Epidermal melanocyte (primary cell): ENCODE results near the gene ASB15.
"Not testable (repeated sequence)": the region's sequence is repeated elsewhere in the genome, so short reads cannot be mapped to it uniquely, and the experiment has no call there.

Source experiments
- DNase-seq: peaks from one replicate; pipeline ENCODE4 v3.0.0; 2011; ENCODE audit warnings: low spot score; ENCODE audit not compliant: insufficient read length

The ASB15 gene

DNA sequence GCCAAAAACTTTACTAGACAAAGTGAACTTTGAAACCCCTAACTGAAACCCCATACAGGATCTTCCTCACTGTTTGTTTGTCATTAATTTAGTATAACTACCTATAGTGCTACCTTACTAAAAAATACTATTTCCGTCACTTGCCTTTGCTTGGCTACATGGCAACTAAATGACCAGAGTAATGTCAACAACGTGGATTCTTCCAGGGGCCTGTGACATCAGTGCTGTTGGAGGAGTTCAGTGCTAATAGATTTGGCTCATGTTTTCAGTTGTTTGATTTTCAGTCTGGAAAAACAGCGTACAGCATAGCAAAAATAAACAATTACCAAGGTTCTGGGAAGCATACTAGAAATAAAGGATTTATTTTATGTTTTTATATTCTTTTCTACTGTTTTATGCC, 3.0 kb upstream of the ASB15 start:
- DNase-seq: no peak

DNA sequence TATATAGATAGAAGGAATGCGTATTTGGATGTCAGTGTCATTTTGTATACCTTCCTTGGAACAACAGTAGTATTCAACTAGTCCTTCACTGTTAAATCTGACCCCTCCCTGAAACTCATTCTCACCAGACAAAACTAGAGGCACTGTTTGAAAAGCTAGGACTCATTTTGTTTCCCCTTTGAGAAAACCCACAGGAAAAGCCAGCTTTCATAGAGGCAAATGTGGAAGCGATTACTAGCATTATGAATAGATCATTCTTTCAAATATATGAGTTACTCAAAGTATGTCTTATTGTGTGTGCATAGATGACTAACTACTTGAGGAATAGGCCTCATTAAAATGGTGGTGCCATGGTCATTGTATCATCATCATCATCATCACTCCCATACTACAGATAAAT, 1.9 kb upstream of the ASB15 start:
- DNase-seq: no peak

DNA sequence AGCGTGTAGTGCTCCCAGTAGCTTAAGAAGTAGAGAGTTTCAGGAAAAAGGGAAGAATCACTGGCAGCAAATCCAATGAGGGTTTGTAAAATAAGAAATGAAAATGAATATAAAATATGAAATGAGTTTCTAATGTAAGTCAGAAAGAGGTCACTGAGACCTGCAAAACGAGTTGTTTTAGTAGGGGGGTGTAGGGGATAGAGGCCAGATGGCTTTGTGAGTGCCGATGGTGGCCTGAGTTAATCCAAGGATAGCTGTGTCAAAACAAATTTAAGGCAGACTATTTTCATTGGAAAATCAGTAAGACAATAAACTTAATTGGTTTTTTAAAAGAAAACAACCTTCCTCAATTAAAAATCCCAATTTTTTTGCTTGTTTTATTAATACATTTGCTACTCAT, 745 bp upstream of the ASB15 start:
- DNase-seq: no peak

DNA sequence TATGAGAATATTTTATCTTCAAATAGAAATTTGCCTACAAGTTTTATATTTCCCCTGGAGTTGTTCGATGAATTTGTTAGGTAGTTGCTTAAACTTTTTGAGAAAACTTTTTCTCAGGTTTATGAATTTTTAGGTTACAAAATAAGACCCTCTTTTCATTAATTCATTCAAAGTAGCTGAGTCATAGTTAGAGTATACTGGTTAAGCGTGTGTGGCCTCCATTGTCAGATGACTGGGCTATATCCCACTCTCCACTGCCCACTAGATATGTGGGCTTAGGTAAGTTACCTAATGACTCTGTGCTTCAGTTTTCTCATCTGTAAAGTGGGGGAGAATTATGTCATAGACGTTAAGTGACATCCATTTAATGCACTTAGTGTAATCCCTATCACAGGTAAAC, 1.0 kb downstream of the ASB15 start:
- no peak for DNase-seq

DNA sequence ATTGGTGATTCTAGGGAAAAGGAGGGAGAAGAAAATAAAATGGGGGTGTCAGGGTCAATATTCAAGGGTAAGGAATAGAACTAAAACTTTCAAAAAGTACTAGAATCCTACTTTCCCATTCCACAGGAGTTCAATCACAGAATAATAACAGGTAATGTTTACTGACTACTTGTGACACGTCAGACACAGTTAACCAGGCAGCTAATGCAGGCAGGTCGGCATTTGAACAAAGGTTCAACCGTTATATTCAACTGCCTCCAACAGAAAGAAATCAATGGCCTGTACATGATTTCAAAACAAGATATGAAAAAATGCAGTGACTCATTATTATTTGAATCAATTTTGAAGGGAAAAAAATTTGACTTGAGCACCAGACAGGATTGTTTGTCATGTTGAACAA, 3.1 kb downstream of the ASB15 start:
- DNase-seq: no peak

DNA sequence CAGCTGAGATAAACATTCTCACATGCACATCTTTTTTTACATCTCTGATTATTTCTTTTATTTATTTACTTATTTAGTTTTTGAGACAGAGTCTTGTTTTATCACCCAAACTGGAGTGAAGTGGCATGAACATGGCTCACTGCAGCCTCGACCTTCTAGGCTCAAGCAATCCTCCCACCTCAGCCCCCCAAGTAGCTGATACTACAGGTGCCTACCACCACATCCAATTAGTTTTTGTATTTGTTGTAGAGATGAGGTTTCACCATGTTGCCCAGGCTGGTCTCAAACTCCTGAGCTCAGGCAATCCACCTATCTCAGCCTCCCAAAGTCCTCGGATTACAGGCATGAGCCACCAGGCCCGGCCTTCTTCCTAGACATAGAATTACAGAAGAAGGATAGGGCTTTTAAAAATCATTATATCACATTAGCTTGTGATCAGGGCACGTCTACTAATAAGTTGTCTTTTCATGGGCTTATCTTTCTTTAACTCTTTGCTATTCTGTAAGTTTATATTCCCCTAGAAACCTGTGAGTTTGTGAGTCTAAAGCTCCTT, 5.9 kb downstream of the ASB15 start:
- no peak for DNase-seq

DNA sequence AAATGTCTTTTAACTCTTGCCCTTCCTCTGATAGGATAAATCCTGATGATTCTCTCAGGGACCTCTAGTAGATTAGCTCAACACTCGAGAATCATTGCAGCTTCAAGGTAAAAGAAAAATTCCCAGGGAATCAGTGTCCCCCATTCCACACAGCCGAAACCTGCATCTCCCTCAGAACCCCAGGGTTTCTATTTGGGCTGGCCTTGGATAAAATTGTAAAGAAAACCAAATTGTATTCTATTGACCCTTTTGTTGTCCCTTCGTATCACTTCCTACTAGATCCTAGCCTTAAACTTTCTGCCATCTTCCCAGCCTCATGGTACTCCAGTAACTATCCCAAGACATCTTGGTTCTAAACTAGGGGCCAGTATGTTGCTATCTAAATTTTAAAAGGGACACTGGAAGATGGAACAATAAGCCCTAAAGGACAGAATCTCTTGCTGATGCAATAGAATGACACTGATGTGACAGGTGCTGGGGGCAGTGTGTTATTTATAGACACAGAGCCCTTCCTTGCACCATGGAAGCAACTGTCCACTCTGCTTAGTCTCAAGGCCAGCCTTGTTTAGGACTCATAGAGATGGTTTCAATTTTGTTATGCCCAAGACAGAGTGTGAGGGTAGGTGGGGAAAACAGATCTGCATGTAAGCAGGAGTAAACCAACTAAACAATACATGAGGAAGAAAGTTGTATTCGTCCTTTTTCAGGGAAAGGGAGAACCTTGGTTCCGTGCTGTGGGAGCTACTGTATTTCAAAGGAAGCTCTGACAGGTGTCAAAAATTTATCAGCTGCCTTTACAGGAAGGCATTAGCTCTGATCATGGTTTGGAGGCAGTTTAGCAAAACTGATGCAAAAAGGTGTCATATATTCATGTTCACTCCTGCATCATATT, 7.6 kb downstream of the ASB15 start:
- DNase-seq: no peak

DNA sequence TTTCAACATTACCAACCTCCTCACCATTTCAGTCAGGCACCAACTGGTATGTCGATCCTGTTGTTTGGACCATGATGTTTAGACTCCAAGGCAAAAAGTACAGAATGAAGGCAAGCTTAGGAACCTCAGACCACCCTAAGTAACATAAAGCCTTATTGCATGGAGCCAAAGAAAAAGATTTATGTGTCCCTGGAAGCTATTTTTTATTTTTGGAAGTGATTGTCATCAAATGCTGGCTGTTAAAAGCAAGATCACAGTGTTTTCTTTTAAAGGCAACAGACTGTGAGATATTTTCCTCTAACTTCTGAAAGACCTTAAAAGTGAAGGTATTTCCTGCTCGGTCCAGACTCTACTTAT, 8.2 kb downstream of the ASB15 start:
- DNase-seq: no peak

DNA sequence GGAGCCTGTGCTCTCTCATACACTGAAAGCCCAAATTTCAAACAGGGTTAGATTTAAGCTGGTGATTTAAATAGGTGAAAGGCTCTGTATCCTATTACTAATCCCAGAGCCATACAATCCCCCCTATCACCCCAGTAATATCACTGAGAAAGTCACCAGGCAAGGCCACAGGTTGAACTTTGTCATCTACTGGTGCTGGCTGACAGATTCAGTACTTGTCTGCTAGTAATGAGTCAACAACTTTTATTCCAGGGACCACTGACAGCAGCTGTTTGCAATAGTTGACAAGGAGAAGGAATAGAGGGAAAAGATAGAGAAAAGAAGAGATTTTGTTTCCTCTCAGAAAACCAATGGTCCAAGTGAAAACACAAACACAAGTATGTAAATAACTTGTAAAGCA, 10.4 kb downstream of the ASB15 start:
- no peak for DNase-seq

DNA sequence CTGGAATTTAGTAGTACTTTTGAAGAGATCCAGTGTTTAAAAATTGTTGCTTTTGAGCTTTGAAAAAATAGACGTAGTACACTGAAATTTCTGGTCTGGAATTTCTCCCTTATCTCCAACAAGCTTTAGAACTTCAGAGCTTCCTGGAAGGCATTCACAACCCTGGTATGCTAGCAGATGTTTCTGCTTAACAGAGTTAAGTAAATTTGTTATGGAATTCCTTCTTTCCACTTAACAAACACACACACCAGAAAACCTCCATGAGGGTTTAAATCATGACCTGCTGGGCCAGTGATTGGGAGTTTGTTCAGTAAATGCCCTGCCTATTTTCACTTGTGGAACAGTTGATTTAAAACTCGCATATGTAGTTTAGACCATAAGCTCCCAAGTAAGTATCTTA, 13.7 kb downstream of the ASB15 start:
- peak; percentile 29 for DNase-seq

DNA sequence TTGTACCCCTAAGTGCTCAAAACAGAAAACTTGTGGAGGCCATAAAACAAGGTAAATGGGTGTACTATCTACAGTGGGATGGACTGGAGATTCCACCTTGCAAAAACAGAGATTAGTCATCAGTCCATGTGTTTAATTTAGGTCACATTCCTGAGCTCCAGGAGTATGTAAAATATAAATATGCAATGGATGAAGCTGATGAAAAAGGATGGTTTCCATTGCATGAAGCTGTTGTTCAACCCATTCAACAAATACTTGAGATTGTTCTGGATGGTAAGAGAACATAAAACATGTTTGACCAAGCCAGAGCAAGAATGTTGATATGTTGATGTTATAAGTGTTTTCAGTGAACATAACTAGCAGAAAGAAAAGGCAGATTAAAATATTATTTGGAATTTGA, 14.6 kb downstream of the ASB15 start:
- DNase-seq: no peak

DNA sequence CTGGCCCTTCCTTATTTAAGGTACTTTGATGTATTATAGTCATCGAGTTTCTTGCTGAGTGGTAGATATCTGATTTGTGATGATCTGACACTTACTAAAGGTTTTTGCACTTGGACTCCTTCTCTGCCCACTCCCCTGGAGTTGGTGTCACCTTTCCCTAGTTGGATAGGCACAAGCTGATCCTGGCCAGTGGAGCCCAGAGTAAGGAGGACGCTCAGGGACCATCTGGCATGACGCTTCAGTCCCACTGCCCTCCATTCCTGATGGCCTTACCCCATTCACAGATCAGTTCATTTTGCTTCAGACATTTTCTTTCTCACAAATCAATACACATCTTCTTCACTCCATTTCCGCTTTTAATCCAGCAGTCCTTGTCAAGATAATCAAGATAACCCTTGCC, 20.1 kb downstream of the ASB15 start:
- DNase-seq: no peak

DNA sequence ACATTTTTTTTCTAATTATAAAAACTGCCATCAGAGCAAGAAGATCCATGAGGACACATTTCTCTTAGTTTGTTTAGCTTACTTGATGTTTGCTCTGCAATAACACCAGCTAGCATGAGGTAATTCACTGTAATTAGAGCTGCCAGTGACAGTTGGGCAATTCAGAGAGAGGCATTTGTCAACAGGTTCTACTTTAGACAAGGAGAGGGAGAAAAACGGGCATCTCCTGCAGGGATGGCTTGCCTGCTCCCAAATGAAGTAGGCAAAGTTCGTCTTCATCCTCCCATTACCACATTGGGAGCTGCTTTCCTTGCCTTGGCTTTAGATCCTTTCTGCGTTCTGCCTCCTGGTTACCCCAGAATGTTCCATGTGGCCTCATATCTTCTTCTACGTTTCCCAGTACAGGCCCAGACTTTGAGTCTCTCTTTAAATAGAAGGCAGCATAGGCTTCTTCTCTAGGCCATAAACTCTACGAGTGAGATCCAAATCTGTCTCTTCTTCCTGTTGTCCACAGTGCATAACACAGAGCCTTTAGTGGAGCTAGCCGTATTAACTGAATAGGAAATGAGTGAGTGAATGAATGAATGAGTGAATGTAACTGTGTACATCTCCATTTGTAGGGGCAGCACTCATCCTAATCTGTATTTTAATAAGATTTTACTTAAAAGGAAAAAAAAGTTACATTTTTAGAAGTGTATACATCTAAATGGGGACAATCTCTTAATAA, 21.2 kb downstream of the ASB15 start:
- no peak for DNase-seq

DNA sequence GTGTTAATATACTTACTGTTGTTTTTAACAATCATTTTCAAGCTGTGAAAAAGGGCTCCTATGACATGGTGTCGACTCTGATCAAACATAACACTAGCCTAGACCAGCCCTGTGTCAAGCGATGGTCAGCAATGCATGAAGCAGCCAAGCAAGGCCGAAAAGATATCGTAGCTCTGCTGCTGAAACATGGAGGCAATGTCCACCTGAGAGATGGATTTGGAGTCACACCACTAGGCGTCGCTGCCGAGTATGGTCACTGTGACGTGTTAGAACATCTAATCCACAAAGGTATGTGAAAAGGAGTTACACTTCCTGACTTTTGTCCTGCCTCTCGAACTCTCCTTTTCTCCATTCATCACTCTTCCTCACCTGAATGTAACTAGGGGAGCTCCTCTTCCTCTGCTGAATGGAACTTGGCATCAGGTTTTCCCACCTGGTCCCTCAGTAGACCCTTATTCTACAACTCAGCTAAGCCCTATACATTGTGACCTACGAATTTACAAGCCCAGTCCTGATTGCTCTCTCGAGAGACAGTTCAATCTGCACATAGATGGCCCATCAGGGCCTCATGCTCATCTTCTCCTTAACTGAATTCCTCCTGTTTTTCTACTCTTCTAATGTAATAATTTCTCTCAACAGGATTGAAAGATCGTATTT, 23.0 kb downstream of the ASB15 start:
- DNase-seq: no peak

DNA sequence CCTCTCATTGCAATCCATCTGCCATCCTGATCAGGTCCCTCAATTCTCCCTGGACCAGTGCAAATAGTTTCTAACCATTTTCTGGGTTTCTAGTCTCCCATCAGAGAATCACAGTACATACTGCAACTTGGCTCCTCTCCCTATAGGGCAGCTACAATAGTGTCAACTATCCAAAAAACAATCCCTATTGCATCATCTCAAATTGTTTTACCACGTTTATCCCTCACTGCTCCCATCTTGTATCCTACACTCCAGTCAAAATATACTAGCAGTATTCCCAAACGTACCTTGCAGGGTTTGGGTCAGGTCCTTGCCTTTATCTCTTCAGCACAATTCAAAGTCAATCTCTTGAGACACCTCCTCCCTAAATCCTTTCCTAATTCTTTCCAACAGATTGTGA, 23.6 kb downstream of the ASB15 start:
- no peak for DNase-seq

DNA sequence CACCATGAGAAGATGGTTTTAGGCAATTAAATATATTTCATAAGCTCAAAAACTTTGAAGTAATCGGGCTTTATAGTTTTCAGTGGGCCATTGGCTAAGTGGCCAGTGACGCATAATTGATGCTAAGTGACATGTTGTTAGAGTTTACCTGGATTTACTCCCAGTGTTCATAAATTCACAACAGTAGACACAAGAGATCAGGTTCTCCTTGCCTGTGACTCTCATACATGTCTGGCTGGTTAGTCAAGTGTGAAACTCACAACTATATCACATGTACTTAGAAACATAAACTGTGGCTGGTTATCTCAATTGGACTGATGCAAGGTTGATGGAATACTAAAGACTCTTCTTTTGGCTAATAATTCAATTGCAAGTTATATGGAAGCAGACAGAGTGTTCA, 26.2 kb downstream of the ASB15 start:
- no peak for DNase-seq

DNA sequence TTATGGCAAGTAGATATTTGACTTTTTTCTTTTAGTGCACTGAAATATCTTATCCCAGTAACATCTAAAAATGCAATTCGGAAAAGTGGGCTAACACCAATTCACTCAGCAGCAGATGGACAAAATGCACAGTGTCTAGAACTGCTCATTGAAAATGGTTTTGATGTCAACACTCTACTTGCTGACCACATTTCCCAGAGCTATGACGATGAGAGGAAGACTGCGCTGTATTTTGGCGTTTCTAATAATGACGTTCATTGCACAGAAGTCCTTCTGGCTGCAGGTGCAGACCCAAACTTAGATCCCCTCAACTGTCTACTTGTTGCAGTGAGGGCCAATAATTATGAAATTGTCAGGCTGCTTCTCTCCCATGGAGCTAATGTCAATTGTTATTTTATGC, 27.2 kb downstream of the ASB15 start:
- no peak for DNase-seq

DNA sequence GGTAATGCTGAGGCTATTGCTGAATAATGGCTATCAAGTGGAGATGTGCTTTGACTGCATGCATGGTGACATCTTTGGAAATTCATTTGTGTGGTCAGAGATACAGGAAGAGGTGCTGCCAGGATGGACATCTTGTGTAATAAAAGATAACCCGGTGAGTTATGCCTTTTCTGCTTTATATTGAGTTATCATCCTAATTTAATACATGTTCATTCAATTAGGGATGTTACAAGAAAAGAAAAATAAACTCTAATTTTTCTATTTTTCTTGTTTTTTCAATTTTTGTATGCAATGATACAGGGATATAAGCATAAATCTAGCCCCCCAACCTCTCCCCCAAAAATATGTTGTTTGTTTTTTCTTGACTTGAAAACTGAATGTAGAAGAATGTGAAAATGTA, 27.7 kb downstream of the ASB15 start:
- DNase-seq: no peak

DNA sequence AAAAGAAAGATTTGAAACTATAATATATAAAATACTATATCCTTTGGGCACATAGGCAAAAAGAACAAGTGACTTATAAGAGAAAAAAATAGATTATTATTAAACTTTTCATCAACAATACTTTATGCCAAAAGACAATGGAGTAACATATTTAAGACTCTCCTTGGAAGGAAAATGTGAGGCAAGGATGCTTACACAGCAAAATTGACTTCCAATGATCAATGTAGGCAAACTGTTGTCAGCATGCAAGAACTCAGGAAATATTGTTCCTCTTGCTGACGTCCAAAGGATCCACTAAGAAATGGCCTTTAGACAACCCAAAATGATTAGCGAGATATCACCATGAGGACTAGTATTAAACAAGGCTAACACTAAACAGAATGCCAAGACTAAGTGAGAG, 31.2 kb downstream of the ASB15 start:
- DNase-seq: no peak

DNA sequence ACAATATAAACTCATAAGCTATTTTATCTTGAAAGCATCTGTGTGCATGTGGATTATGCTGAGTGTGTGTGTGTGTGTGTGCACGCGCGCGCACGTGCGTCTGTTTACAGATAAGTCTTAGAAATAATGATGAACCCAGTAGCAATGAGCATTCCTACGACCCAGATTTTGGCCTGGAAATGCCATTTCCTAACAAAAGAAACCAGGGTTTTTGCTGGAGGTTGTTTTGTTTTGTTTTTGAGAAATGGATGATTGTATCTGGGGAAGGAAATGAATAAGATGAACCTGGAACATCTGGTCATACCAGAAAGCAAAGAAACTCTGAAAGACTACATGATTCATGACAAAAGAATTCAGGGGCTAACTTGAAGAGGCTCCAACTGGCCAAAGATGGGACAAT, 31.9 kb downstream of the ASB15 start:
- DNase-seq: no peak

DNA sequence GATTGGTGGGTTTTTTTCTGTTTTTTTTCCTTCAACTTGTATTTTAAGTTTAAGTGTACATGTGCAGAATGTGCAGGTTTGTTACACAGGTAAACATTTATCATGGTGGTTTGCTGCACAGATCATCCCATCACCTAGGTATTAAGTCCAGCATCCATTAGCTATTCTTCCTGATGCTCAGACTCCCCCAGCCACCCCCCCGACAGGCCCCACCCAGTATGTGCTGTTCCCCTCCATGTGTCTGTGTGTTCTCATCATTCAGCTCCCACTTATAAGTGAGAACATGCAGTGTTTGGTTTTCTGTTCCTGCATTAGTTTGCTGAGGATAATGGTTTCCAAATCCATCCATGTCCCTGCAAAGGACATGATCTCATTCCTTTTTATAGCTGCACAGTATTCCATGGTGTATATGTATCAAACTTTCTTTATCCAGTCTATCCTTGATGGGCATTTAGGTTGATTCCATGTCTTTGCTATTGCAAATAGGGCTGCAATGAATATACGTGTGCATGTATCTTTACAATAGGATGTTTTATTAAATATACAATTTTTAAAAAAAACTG, 32.5 kb downstream of the ASB15 start:
- not testable (repeated sequence) for DNase-seq
